ENCODE results near the gene C1QL1. TPM values are rescaled to one million over a fixed set of nuclear protein-coding genes. Genes with fewer than 3 reads are reported as not detected.

The C1QL1 gene
- total RNA-seq, 1 donor from 2014 or later, result 0.20 TPM

GRCh38 chr17:44915862-44916780 is 52.0 kb downstream of the C1QL1 start:
- no peak for DNase-seq (ENCODE audit: low read depth, low spot score)

- DNase-seq (ENCODE audit: low read depth, low spot score), result no peak
These were observed 52.8 kb downstream of the C1QL1 start, which contains the start of gene GFAP for GRCh38 chr17:44915321-44915726. Gene GFAP, minus strand, starts transcription at chr17:44915500. Its CDS starts 14 bp downstream, at chr17:44915486.

- no peak for DNase-seq (ENCODE audit: low read depth, low spot score)
These were observed 53.3 kb downstream of the C1QL1 start for GRCh38 chr17:44914698-44915271.

GRCh38 chr17:44914148-44914547 is 54.0 kb downstream of the C1QL1 start:
- DNase-seq (ENCODE audit: low read depth, low spot score), result no peak

- DNase-seq (ENCODE audit: low read depth, low spot score), result no peak
These were observed 54.4 kb downstream of the C1QL1 start for GRCh38 chr17:44913676-44914075.

GRCh38 chr17:44912763-44913544 is 55.1 kb downstream of the C1QL1 start:
- no peak for DNase-seq (ENCODE audit: low read depth, low spot score)

- DNase-seq (ENCODE audit: low read depth, low spot score), result no peak
These were observed 56.7 kb downstream of the C1QL1 start for GRCh38 chr17:44911133-44912001.

- DNase-seq (ENCODE audit: low read depth, low spot score), result no peak
These were observed 57.6 kb downstream of the C1QL1 start for GRCh38 chr17:44910231-44911106.

Other genes with a start within 250 kb of the C1QL1 start
- 0.07 and 0.25 TPM in 2 replicates for gene ADAM11, start 209.3 kb downstream of the C1QL1 start, total RNA-seq
- 5.4 and 14.1 TPM in 2 replicates for gene GJC1, start 138.0 kb downstream of the C1QL1 start, total RNA-seq
- gene HIGD1B, start 120.4 kb downstream of the C1QL1 start, total RNA-seq, result not detected in 2 replicates
- 226 and 278 TPM in 2 replicates for gene EFTUD2, start 68.9 kb downstream of the C1QL1 start, total RNA-seq
- 0.35 and 0.53 TPM in 2 replicates for gene GFAP, start 52.8 kb downstream of the C1QL1 start, total RNA-seq
- gene KIF18B, start 20.5 kb downstream of the C1QL1 start, total RNA-seq, result 3.4 and 6.5 TPM in 2 replicates
- gene DCAKD, start 83.3 kb upstream of the C1QL1 start, total RNA-seq, result 20.9 and 34.8 TPM in 2 replicates
- gene NMT1, start 93.0 kb upstream of the C1QL1 start, total RNA-seq, result 74.8 and 86.0 TPM in 2 replicates
- gene PLCD3, start 164.2 kb upstream of the C1QL1 start, total RNA-seq, result 10.5 and 13.7 TPM in 2 replicates
- gene ACBD4, start 167.4 kb upstream of the C1QL1 start, total RNA-seq, result 4.4 and 5.5 TPM in 2 replicates
- 9.7 and 9.8 TPM in 2 replicates for gene HEXIM1, start 180.2 kb upstream of the C1QL1 start, total RNA-seq
- 3.0 and 4.4 TPM in 2 replicates for gene HEXIM2, start 193.6 kb upstream of the C1QL1 start, total RNA-seq

Measured in pulmonary artery endothelial cell (primary cell).